GM12878 (cell line): ENCODE measurements around the gene PLAAT5. TPM values are rescaled to one million over a fixed set of nuclear protein-coding genes. Genes with fewer than 3 reads are reported as not detected.

ENCODE experiments used
- ATF3 ChIP-seq: IDR thresholded peaks from 2 replicates; pipeline ENCODE4 v1.6.1; 2011; ENCODE audit warnings: low read depth, mild to moderate bottlenecking, low read length, moderate library complexity, borderline replicate concordance; ENCODE audit errors: extremely low read depth
- CHD1 ChIP-seq: IDR thresholded peaks from 2 replicates; pipeline ENCODE4 v1.6.1; 2012; ENCODE audit warnings: low read depth, low read length, improper control_type of control experiment
- CUX1 ChIP-seq: IDR thresholded peaks from 2 replicates; pipeline ENCODE4 v1.6.1; 2012; ENCODE audit warnings: improper control_type of control experiment, low read depth, low read length; ENCODE audit not compliant: insufficient replicate concordance
- GABPA ChIP-seq: IDR thresholded peaks from 2 replicates; pipeline ENCODE4 v1.6.1; 2014; ENCODE audit warnings: antibody characterized with exemption, low read depth, mild to moderate bottlenecking, inconsistent platforms
- HCFC1 ChIP-seq: fragments of 150-350 bp; IDR thresholded peaks from 2 replicates; pipeline ENCODE4 v1.6.1; 2014; ENCODE audit warnings: low read length
- NRF1 ChIP-seq: conservative IDR thresholded peaks from 2 replicates; pipeline ENCODE4 v1.6.1; 2011; ENCODE audit warnings: mild to moderate bottlenecking, low read depth, low read length, improper control_type of control experiment
- PAX8 ChIP-seq: fragments of 450-650 bp; IDR thresholded peaks from 2 replicates; pipeline ENCODE4 v1.6.1; 2017; ENCODE audit warnings: mild to moderate bottlenecking, moderate library complexity
- PRDM15 ChIP-seq: fragments of 450-650 bp; formaldehyde crosslinking; IDR thresholded peaks from 2 replicates; pipeline ENCODE4 v1.4.0; 2020; ENCODE audit warnings: mild to moderate bottlenecking, moderate library complexity
- ZBTB40 ChIP-seq: fragments of 450-650 bp; IDR thresholded peaks from 2 replicates; pipeline ENCODE4 v1.6.1; 2016; ENCODE audit warnings: mild to moderate bottlenecking, moderate library complexity, borderline replicate concordance
- ZNF207 ChIP-seq: fragments of 450-650 bp; IDR thresholded peaks from 2 replicates; pipeline ENCODE4 v1.6.1; 2014; ENCODE audit warnings: antibody characterized with exemption, mild to moderate bottlenecking, borderline replicate concordance
- ZNF622 ChIP-seq: fragments of 450-650 bp; IDR thresholded peaks from 2 replicates; pipeline ENCODE4 v1.6.1; 2017; ENCODE audit warnings: mild to moderate bottlenecking, inconsistent platforms
- polyA plus RNA-seq, 11 experiments: library from polyadenylated mRNA; depleted of rRNA in 4 of 11; unstranded in 6 of 11; stranded (reverse) in 5 of 11; fragments of >200 nt; fragmentation: Nextera tagmentation in 4 of 11; fragmentation: Illumina TruSeq in 1 of 11; extraction: Ambion mirVana in 4 of 11; extraction: Trizol in 1 of 11; gene quantifications; 1 replicate in 1 of 11; 2 replicates in 10 of 11; pipeline versions ENCODE4 v1.2.1 to v1.2.3, GENCODE V29; 2011 to 2016; ENCODE audit warnings: inconsistent platforms in 2 of 11, missing spikeins in 2 of 11, low read depth in 1 of 11
- total RNA-seq, 4 experiments: library from RNA; depleted of rRNA in 3 of 4; stranded (reverse); fragments of >200 nt in 3 of 4; fragmentation: Illumina TruSeq in 1 of 4; extraction: Trizol in 1 of 4; gene quantifications; 2 replicates each; pipeline versions ENCODE4 v1.2.1 to v1.2.3, GENCODE V29; 2013 to 2021

The PLAAT5 gene
- total and polyA plus RNA-seq, 10 of the 15 experiments (the other 5 are each of a cell fraction or from before 2014, with no cell fraction given) = not detected

- TF ChIP-seq CUX1 = no peak
- no peak for TF ChIP-seq GABPA
- no peak for TF ChIP-seq ATF3
- no peak for TF ChIP-seq PAX8
- TF ChIP-seq NRF1 = no peak
- TF ChIP-seq PRDM15 (CRISPR knock-in tag) = no peak
- no peak for TF ChIP-seq ZNF207
- no peak for TF ChIP-seq ZBTB40
- no peak for TF ChIP-seq CHD1
- TF ChIP-seq ZNF622 = no peak
- no peak for TF ChIP-seq HCFC1
These were observed 47.3 kb downstream of the PLAAT5 start (continued) for GRCh38 chr11:63443714-63444113.
